GM18867 (cell line): ENCODE data around the gene FBH1.

Source experiments
- ATAC-seq: cut with Tn5 transposase; IDR thresholded peaks from one replicate; pipeline ENCODE4 v1.9.1; 2021; ENCODE audit warnings: mild to moderate bottlenecking, moderate library complexity; ENCODE audit not compliant: unreplicated experiment

FBH1 gene

GRCh38 chr10:5975641-5976473 is 85.8 kb downstream of the FBH1 start:
- peak; percentile 64 for ATAC-seq

- peak; percentile 8 for ATAC-seq
Observed at GRCh38 chr10:5976512-5977470, 86.7 kb downstream of the FBH1 start.

GRCh38 chr10:5977471-5978229 is 87.6 kb downstream of the FBH1 start, which contains the start of gene IL15RA:
TSS of gene IL15RA (minus strand) at chr10:5977543. CDS start at chr10:5977492, 51 bp downstream.
- ATAC-seq: peak; percentile 58

GRCh38 chr10:5978230-5978489 is 88.1 kb downstream of the FBH1 start:
- no peak for ATAC-seq

GRCh38 chr10:5981529-5981928 is 91.5 kb downstream of the FBH1 start:
- no peak for ATAC-seq

- no peak for ATAC-seq
Observed at GRCh38 chr10:5983774-5984173, 93.7 kb downstream of the FBH1 start.

GRCh38 chr10:5985029-5985428 is 95.0 kb downstream of the FBH1 start:
- no peak for ATAC-seq
